ENCODE data around the gene SAMD7.

- TF ChIP-seq POLR2AphosphoS5 (IDR thresholded peaks at IDR 0.05; ENCODE audit: low read depth, low read length) (no peak), REST (IDR thresholded peaks at IDR 0.05; ENCODE audit: insufficient read depth in 1 of 2, low read depth in 2 of 2, low read length in 2 of 2) (no peak), TAF1 (IDR thresholded peaks at IDR 0.05; ENCODE audit: borderline replicate concordance, insufficient read depth, low read length) (no peak), SIN3A (IDR thresholded peaks at IDR 0.05; ENCODE audit: borderline replicate concordance, insufficient read depth, low read length) (no peak)
Observed at GRCh38 chr3:169929830-169930519, 18.6 kb downstream of the SAMD7 start.
